MCF 10A (cell line): Measurements from ENCODE around the gene PHKG2. TPM values are rescaled to one million over a fixed set of nuclear protein-coding genes. Genes with fewer than 3 reads are reported as not detected.

Source experiments
- BruUV-seq: library from RNA; stranded (reverse); fragments of 400-500 nt; replicated peaks from 2 replicates; lab custom pipeline; 2021; lab: Mats Ljungman, UMichigan
- CTCF ChIA-PET: fragments of 300-600 bp; sonication (Branson Sonifier 250); formaldehyde crosslinking; extraction: SDS; loops from one replicate; lab custom pipeline; 2021; ENCODE audit warnings: antibody characterized with exemption, inconsistent platforms; lab: Yijun Ruan, JAX
- POLR2A ChIA-PET: fragments of 300-600, 350-650 bp; sonication (Branson Sonifier 250); formaldehyde crosslinking; extraction: SDS; loops from one replicate; lab custom pipeline; 2020; ENCODE audit warnings: antibody characterized with exemption, inconsistent platforms; lab: Yijun Ruan, JAX
- DNase-seq: peaks from one replicate; pipeline ENCODE4 v3.0.0-alpha.2; 2018; ENCODE audit not compliant: unreplicated experiment
- H3K27ac Mint-ChIP-seq: one replicate; pipeline ENCODE4 v1.8.0; 2022; ENCODE audit warnings: mild to moderate bottlenecking, low read depth, mixed read lengths; ENCODE audit not compliant: unreplicated experiment
- H3K27me3 Mint-ChIP-seq: one replicate; pipeline ENCODE4 v1.8.0; 2022; ENCODE audit warnings: mixed read lengths; ENCODE audit not compliant: insufficient read depth, unreplicated experiment
- H3K36me3 Mint-ChIP-seq: one replicate; pipeline ENCODE4 v1.8.0; 2022; ENCODE audit warnings: mild to moderate bottlenecking, moderate library complexity, mixed read lengths; ENCODE audit not compliant: insufficient read depth, unreplicated experiment
- H3K4me1 Mint-ChIP-seq: one replicate; pipeline ENCODE4 v1.8.0; 2022; ENCODE audit warnings: mixed read lengths; ENCODE audit not compliant: insufficient read depth, unreplicated experiment
- H3K4me3 Mint-ChIP-seq: one replicate; pipeline ENCODE4 v1.8.0; 2022; ENCODE audit warnings: mild to moderate bottlenecking, moderate library complexity, mixed read lengths; ENCODE audit not compliant: unreplicated experiment
- H3K9me3 Mint-ChIP-seq: one replicate; pipeline ENCODE4 v1.8.0; 2022; ENCODE audit warnings: mixed read lengths; ENCODE audit not compliant: unreplicated experiment
- CTCF ChIP-seq: fragments of 200-600 bp; IDR thresholded peaks from one replicate; pipeline ENCODE4 v1.8.0; 2022; ENCODE audit warnings: antibody characterized with exemption, mild to moderate bottlenecking; ENCODE audit not compliant: unreplicated experiment
- intact Hi-C: fragments of 100-400 bp; cut with micrococcal nuclease; formaldehyde crosslinking; loops from 2 replicates; pipeline ENCODE4 v1.14.1; 2022
- total RNA-seq: library from RNA; stranded (reverse); gene quantifications from 2 replicates; pipeline ENCODE4 v1.2.3, GENCODE V29; 2022

The PHKG2 gene
- total RNA-seq, 1 experiment from 2014 or later = 28.4 TPM

- H3K4me3 Mint-ChIP-seq = no peak overlapping the region
- no TSS peak for BruUV-seq
- TF ChIP-seq CTCF = no peak
- no peaks in the 10 kb centered on the region for H3K27me3 Mint-ChIP-seq
- no peaks in the 10 kb centered on the region for H3K9me3 Mint-ChIP-seq
- H3K4me1 Mint-ChIP-seq = peaks cover 6% of the 10 kb centered on the region
- POLR2A ChIA-PET = interaction anchor here (0.7 kb wide), 1 partner anchor 171 kb away, joined by 3 read pairs; no protein-coding TSS in a partner anchor
- intact Hi-C loops = no loop called here
- no peak overlapping the region for H3K27ac Mint-ChIP-seq
- H3K36me3 Mint-ChIP-seq = peaks cover 82% of the 10 kb centered on the region
- CTCF ChIA-PET = interaction anchor here (0.6 to 1.0 kb wide), 3 partner anchors 111 to 131 kb away, joined by 3 to 8 read pairs (median 3); no protein-coding TSS in a partner anchor
- no peak for DNase-seq
These were observed 21.3 kb downstream of the PHKG2 start for GRCh38 chr16:30769379-30770089.

GRCh38 chr16:30771726-30772125, 23.5 kb downstream of the PHKG2 start:
- CTCF ChIA-PET = interaction anchor here (0.7 to 1.6 kb wide), 3 partner anchors 11 to 170 kb away, joined by 3 to 4 read pairs (median 4); no protein-coding TSS in a partner anchor
- DNase-seq = no peak
- H3K9me3 Mint-ChIP-seq = no peaks in the 10 kb centered on the region
- no peak overlapping the region for H3K27ac Mint-ChIP-seq
- intact Hi-C loops = no loop called here
- no peak for TF ChIP-seq CTCF
- H3K4me3 Mint-ChIP-seq = no peak overlapping the region
- POLR2A ChIA-PET = interaction anchor here (1.3 to 1.6 kb wide), 2 partner anchors 9 to 24 kb away, joined by 4 to 5 read pairs; partner anchors contain the start of genes PHKG2 and RNF40
- no peaks in the 10 kb centered on the region for H3K27me3 Mint-ChIP-seq
- H3K4me1 Mint-ChIP-seq = peaks cover 8% of the 10 kb centered on the region
- no TSS peak for BruUV-seq
- peaks cover 82% of the 10 kb centered on the region for H3K36me3 Mint-ChIP-seq

GRCh38 chr16:30773826-30774225, 25.6 kb downstream of the PHKG2 start:
- H3K9me3 Mint-ChIP-seq = no peaks in the 10 kb centered on the region
- CTCF ChIA-PET = interaction anchor here (1.4 to 2.0 kb wide), 2 partner anchors 9 to 41 kb away, joined by 5 to 7 read pairs; no protein-coding TSS in a partner anchor
- POLR2A ChIA-PET = interaction anchor here (0.7 to 3.0 kb wide), 3 partner anchors 10 to 34 kb away, joined by 3 to 27 read pairs (median 11); partner anchors contain the start of genes PHKG2 and RNF40

More at GRCh38 chr16:30773826-30774225, 25.6 kb downstream of the PHKG2 start:
- Mint-ChIP-seq H3K4me3 (no peak overlapping the region), H3K27ac (no peak overlapping the region), H3K36me3 (peaks cover 72% of the 10 kb centered on the region), H3K27me3 (no peaks in the 10 kb centered on the region), H3K4me1 (peaks cover 22% of the 10 kb centered on the region)
- intact Hi-C loops = no loop called here
- TF ChIP-seq CTCF = no peak
- BruUV-seq = no TSS peak
- no peak for DNase-seq
